ENCODE measurements around the gene HPSE2.

The HPSE2 gene

DNA sequence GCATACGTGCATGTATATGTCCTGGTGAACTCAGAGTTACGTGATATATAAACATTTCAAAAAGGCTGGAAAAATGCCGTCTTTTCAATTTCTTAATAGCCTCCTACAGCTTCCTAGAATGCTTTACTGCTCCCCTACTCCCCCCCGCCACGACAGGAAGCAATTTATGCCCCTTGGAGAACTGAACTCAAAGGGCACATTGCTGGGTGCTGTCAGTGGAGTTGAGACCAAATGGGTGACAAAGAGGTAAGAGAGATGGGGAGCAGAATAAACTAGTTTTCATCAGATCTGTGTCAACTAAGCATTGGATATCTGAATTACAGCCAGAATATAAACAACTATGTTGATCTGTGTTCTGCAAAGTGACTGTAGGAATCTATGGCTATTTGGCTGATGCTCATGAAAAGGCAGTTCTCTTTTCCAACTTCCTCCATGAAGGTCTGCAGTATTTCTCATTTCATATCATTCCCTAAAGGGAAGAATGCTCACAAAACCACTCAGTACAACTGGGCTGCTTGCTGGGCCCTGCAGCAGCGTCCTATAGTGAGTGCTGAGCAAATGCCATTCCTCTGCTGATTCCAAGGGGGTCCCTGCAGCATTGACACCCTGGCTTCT is 617.6 kb downstream of the HPSE2 start:
- DNase-seq (ENCODE audit: low spot score) = no peak

DNA sequence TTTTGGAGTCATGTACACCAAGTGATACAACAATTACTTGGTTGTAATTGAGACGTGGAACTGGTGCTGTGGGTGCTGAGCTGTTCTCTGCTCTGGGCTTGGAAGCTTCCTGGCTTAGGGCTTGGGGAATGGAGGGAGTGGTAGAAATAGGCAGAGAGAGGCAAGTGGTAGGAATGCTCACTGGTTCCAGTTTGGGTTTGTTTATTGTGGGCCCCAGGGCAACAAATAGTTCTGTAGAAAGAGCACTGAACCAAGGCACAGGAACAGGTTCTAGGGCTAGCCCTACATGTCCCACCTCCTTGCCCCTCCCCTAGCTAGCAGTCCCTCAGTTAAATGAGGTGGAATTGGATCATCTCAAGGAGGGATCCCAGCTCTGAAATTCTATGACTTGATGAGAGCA is 622.2 kb downstream of the HPSE2 start:
- no peak for DNase-seq (ENCODE audit: low spot score)

DNA sequence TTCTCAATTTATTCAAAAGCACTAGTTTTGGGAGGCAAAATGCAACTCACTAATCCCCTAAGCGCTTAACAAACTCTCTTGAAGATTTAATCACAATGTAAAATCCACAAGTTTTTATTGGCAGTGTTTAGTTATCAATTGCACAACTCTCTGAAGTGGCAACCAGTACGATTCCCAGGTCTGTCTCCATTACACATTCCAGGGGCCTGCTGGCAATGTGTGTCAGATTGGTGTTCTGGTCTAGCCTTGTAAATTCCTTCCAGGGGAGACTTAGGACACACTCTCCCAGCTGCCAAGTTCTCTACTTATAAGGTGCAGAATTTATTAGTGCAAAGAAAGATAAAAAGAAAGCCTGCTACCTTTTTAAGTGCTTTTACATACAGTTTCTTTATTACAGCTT is 624.2 kb downstream of the HPSE2 start:
- no peak for DNase-seq (ENCODE audit: low spot score)

DNA sequence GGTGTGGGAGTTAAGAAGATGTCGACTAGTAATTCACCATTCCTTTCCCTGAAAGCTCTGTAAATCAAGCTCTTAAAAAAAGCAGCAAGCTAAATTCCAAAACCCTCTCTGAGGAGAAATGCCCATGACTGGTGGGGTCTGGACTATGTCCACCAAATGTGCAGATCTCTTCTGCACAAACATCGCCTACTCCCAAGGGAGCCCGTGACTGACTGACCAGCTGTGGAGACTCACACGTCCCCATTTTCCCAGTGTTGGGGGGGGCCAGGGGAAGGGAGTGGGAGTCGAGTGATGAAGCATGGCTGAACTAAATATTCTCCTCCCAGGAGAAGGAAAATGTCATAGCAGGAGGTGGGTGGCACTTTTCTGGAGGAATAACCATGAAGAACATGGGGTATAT is 624.8 kb downstream of the HPSE2 start:
- DNase-seq (ENCODE audit: low spot score) = no peak

DNA sequence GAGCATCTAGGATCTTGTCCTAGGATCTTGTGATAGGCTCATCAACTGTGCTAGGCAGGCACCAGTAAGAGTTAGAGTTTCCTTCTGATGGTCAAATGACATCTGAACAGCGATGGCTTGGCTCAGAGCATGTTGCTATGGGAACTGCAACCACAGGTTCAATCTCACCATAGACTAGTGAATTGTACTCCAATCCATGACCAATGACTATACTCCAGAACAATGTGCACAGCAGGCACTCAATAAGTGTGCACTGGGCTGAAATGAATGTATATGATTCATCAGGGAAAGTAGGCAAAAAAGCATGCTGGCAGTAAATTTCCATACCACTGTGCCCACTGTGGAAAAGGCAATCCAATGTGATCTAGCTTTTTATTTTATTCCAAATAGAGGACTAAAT is 625.4 kb downstream of the HPSE2 start:
- no peak for DNase-seq (ENCODE audit: low spot score)

DNA sequence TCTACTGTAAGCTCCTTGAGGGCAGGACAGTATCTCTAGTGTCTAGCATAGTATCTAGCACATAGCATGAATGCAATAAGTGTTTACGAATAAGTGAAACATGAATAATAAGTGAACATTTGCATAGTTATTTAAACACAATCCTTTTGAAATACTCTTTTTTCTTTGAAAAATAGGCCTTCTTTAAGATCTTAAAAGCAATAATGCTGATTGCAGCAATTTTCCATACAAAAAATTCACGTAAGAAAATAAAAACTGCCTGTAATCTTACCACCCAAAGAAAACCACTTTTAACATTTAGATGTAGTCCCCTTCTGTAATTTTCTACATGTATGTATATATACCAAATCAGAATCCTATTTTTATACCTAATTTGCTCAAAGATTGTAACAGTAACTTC is 626.4 kb downstream of the HPSE2 start:
- no peak for DNase-seq (ENCODE audit: low spot score)

DNA sequence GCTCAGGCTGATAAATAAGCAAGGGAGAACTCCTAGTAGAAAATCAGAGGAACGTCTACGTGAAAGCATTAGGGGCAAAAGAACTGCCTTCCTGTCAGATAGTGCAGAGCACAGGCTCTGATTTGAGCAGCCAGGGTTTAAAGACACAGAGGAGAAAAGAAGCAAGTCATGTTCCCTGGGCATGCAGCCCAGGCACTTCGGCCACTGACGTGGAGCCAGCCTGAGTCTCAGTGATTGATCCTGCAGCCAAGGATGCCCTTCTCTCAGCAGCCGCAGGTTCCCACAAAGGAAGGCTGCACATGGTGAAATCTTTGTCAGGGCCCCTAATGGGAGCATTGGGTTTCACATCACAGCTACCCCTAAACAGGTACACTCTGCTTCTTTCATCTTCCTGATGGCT is 627.2 kb downstream of the HPSE2 start:
- no peak for DNase-seq (ENCODE audit: low spot score)

DNA sequence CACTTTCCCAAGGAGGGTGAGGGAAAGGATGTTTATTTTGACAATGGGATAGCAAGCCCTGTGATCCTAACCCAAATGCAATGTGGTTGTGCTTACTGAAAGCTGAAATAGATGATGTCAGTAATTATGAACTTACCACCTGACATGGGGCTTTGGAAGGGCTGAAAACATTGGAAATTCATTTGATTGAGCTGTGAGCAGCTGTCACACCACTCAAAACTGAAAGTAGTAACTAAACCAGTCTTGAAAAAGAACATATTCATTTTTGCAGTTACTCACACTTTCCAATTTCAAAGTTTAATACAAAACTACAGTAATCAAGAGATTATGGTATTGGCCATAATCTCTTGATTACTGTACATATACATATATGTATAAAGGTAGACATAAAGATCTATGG is 633.4 kb downstream of the HPSE2 start:
- DNase-seq (ENCODE audit: low spot score) = no peak

DNA sequence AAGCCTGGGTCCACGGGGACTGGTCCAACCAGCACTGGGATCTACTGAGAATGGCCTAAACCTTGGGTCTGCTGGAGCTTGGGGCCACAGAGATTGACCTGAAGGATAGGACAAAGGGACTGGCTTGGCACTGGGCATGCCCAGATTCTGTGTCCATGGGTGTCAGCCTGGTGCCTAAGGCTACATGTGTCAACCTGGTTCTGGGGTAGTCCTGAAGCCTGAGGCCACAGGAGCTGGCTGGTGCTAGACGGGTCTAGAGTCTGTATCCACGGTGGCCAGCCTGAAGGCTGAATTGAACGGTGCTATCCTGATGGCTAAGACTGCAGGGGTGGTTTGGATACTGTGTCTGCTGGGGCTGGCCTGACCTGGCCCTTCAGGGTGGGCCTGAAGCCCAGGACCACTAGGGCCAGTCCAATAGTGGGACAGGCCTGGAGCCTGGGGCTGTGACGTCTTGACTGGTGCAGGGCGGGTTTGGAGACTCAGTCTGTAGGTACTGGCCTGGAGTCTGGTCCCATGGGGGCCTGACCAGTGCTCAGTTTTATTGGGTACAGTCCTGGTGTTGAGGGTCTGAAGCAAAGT is 636.5 kb downstream of the HPSE2 start:
- no peak for DNase-seq (ENCODE audit: low spot score)

DNA sequence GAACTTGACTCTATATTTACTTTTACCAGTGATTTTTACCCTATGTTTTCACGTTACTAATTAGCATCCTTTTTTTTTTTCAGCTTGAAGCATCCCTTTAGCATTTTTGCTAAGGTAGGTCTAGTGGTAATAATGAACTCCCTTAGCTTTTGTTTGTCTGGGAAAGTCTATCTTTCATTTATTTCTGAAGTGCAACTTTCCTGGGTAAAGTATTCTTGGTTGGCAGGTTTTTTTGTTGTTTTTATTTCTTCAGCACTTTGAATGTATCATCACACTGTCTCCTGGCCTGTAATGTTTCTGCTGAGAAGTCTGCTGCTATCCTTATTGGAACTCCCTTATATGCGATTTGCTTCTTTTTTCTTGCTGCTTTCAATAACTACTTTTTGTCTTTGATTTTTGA is 639.2 kb downstream of the HPSE2 start:
- DNase-seq (ENCODE audit: low spot score) = no peak

DNA sequence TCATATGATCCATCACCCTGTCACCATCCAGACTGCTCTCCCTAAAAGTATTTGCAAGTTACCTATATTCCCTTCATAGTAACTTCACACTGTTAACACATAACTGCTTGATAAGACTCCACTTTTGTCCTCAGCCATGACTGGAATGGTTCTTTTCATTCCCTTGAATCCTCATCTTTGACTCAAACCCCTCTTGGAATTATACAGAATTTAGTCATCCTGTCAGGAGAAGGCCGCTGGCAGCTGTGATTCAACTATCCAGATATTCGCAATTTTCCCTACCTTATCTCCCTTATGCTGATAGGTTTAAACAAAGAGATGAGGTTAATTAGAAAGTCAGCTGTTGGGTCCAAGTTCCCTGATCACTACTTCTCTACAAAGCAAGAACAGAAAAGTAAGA is 646.0 kb downstream of the HPSE2 start:
- no peak for DNase-seq (ENCODE audit: low spot score)

DNA sequence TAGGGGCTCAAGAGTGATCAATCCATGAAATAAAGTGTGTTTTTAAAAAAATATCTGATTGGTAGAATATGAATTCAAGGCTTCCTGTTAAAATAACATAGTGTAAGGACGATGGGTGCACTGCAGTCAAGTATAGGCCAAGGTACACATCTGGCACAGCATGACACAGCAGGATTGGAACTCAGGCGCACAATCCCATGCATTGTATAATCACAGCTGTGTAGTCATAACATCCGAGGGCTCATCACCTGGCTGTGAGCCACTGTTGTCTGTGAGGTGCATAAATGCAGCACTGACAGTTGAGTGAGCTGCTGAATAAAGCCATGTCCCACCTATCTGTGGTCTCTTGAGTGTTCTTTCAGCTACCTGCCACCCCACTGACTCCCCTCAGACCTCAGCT is 646.6 kb downstream of the HPSE2 start:
- DNase-seq (ENCODE audit: low spot score) = no peak

DNA sequence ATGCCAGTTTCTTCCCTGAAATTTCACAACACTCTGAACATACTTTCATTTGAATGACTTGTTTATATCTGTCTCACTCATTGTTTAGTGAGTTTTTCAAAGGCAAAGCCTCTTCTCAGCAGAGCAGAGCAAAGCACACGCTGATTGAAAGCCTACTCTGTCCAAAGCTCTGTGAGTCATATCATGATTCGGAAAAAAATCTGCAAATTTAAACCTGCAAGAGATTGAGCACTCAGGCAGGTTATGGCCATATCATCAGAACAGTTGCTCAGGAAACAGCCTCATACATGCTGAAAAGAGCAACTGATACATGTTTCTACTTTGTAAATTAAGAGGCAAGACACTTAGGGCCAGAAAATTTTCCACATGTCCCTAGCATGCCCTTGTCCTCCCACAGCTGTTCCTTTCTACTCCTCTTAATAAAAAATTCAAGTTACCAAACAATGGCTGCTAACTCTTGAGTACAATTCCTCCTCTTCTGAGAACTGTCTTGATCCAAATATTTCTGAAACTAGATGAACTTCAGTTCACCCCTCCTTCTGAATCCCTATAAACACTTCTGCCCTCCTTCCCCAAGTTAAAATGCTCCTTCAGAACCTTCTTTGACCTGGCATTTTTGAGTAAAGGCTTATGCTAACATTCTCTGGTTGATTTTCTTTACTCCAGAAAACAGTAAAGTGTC is 648.4 kb downstream of the HPSE2 start:
- DNase-seq (ENCODE audit: low spot score) = no peak

DNA sequence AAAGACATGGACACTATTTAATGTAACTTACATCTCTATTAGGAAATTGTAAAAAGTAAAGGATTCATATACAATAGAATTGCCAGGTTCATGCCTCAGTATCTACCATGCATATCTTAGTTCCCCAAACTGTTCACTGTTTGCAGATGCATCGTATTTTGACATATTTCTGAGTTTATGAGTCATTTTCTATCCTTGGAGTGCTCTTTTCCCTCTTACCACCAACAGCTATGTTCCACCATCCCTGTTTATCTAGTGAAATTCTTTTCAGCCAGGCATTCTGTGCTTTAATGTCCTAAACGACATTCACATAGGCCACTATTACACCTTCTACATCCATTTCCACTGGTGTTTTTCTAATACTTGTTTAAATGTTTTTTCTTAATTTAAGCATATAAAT is 649.6 kb downstream of the HPSE2 start:
- no peak for DNase-seq (ENCODE audit: low spot score)

DNA sequence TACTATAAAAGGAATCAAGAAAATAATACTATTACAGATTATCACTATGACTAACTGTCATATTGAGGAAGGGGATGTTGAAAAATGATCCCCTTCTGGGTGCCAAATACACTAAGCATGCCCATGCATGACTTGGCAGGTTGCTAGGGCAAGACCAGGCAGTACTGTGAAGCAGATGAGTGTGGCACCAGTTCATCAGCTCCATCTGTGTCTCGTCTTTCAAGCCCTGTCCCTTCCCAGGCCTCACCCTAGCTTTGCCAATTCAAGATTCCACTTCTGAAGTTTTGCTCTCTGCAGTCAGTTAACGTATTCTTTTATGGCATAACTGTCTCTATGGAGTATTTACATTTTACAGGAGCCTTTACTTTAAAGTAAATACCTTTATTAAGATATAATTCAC is 653.3 kb downstream of the HPSE2 start:
- DNase-seq (ENCODE audit: low spot score) = no peak

DNA sequence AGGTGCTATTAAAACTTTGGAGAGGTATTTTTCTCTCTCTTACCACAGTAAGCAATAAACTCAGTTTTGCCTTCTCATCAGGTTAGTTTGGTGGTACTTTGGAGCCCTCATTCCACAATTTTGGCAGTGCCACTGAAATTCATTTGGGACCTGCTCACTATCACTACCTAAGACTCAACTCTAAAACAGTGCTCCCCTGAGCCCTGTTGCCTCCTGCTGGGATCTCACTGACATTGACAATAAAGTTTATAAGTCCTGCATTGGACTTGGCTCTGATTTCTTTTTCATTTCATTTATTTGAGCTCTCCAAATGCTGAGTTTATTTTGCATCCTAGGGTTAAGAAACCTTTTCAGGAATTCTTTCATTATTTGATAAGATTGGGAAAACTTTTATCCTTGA is 658.1 kb downstream of the HPSE2 start:
- DNase-seq (ENCODE audit: low spot score) = no peak

DNA sequence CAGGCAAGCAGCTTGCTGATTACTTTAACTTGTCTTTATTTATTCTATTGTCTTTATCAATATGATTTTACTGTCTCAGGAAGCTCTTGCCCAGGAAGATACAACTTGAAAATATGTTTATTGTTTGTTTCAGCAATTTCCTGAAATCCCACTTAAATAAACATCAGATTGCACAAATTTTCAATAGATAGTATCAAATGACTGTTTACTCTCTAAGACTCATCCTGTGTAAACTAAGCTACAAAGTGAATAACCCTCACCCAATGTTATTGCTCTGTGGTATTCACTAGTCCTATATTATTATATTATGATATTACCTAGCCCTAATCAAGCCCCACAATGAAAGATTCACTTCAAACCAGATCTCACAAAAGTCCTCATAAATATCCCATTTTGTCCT is 658.5 kb downstream of the HPSE2 start:
- no peak for DNase-seq (ENCODE audit: low spot score)

DNA sequence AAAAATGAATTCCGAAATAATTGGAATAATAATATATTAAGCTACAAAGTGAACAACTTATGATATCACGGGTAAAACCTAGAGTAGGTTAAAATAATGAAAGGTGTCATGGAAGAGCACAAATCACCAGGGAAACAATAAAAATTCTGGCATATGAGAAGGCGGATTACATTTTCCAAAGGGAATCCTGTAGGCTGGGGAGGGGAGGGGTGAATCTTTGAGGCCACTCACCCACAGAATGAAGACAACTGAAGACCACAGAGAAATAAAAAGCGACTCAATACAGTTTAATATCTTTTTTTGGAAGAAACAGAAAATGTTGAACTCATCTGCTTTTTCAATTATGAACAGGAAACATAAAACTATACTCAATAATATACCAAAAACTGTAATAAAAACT is 659.6 kb downstream of the HPSE2 start:
- DNase-seq (ENCODE audit: low spot score) = no peak

DNA sequence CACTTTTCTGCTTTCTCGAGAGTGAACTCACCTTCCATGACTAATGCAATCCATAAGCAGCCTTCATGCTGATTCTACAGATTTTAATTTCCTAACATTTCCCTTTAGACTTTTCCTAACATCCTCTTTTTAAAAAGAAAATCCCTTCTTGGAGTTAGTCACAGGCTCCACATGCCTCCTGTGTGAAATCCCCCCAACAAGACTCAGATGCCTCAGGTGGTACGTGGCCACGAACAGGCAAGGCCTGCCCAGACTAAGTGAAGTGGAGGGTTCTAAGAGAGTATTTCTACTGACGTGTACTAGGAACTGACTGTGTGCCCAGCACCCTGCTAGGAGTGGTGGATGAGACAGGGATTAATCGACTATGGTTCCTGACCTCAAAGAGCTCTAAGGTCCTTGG is 663.1 kb downstream of the HPSE2 start:
- DNase-seq (ENCODE audit: low spot score) = no peak

DNA sequence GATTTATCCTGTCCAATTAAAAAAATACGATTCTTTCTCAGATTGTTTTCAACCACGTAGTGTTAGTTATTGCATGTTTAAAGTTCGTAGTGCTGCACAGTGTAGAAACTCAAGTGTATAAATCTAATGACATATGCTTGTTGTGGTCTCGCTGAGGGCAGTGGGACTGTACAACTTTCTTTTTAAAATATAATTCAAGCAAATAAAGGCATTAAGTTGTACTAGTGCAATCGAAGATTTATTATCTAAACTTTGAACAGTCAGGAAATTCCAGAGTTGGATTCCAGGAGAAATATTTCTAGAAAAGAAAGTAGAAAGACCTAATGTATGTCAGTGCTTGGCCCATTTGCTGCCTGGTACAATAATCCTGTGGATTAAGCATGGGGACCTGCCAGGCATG is 664.8 kb downstream of the HPSE2 start:
- no peak for DNase-seq (ENCODE audit: low spot score)

DNA sequence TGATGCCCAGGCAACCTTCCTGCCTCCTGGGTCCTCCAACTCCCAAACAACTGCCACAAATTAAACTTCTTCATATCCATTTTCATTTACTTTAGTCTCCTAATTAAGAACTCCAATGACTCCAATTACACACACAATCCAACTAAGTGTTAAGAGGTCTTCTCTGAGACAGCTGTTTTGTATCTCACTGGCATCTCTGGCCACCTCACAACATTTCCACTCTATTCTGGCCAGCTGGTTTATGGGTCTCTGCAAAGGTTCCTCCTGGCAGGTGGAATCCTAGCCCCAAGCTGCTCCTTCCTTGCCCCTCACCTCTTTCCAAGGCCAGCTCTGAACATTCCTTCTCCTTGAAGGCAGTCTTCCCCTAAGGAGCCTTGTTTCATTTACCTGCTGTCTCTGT is 665.8 kb downstream of the HPSE2 start:
- DNase-seq (ENCODE audit: low spot score) = no peak

DNA sequence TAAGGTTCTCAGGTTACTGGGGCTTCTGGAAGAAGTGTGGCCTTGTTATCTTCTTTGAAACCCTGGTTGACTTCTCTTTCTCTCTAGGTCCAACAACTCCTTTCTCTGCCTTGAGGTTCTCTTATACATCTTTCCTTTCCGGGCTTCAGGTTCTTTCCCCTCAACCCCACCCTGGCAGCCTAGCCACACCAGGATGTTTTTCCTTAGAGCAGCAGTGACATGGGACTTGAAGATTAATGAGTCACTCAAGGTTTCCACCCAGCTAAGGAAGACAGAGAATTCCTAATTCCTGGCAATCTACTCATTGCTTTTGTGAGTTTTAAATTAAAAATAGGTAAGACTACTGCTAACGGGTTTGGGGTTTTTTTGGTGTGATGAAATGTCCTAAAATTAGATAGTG is 667.1 kb downstream of the HPSE2 start:
- DNase-seq (ENCODE audit: low spot score) = no peak

DNA sequence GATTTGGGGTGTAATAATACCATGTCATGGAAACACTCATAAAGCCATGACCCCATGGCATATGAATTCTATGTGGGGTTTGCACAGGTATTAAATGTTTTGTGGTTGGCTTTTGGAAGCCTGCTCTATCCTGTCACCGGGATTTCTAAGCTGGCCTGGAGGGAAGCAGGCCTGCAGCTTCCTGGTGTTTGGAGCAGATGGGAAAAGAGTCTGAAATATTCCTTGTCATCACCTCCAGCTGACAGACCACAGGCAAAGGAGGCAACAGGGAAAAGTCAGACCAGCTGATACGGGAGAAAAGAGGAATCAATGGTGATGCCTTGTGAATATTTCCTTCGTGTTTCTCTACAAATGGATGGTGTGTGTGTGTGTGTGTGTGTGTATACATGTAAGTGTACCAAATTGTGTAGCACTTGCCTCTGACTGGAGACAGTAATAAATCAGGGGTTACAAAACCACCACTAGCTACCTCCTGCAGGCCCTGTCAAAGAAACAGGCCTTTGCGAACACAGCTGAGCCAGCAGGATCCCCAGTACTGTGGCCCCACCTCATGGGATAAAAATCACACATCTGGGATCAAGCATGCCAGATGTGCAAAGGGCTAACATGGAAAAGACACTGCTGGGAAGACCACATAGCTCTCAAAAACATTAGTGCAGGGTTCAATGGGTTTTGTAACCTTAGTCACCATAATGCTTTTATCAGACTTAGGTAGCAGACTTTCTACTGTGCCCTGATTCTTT is 668.1 kb downstream of the HPSE2 start:
- no peak for DNase-seq (ENCODE audit: low spot score)
